Thyroid gland (tissue), 4 donors: ENCODE measurements around the gene PARM1. TPM values are rescaled to one million over a fixed set of nuclear protein-coding genes. Genes with fewer than 3 reads are reported as not detected.
A peak's percentile ranks its signal among the peaks of the same experiment; 100 is the strongest.

Experiments used
- DNase-seq, 2 donors: peaks; one replicate each; pipeline ENCODE4 v3.0.0-alpha.2; 2019
- H3K27ac ChIP-seq, 3 donors: fragments of 200-600 bp; sonication (generic); 1 replicate in 2 of 3; 2 replicates in 1 of 3; pipeline ENCODE4 v1.5.1; 2016 to 2019; ENCODE audit warnings: mild to moderate bottlenecking in 1 of 3, moderate library complexity in 1 of 3
- H3K27me3 ChIP-seq: fragments of 200-600 bp; sonication (generic); one replicate; pipeline ENCODE4 v1.5.1; 2019
- H3K36me3 ChIP-seq, 2 donors: fragments of 200-600 bp; sonication (generic); one replicate each; pipeline ENCODE4 v1.5.1; 2016 to 2019
- H3K4me1 ChIP-seq, 2 donors: fragments of 200-600 bp; sonication (generic); one replicate each; pipeline ENCODE4 v1.5.1; 2017 to 2019
- H3K4me3 ChIP-seq, 3 donors: fragments of 200-600 bp; sonication (generic); replicated peaks in 1 of 3; 1 replicate in 2 of 3; 2 replicates in 1 of 3; pipeline ENCODE4 v1.5.1; 2016; ENCODE audit warnings: mild to moderate bottlenecking in 1 of 3
- H3K9me3 ChIP-seq: fragments of 200-600 bp; sonication (generic); one replicate; pipeline ENCODE4 v1.5.1; 2017
- CTCF ChIP-seq, 6 experiments: fragments of 200-600 bp in 3 of 6; fragments of 450-650 bp in 3 of 6; sonication (generic) in 3 of 6; IDR thresholded peaks; one replicate each; pipeline ENCODE4 v1.5.1; 2016 to 2019; ENCODE audit warnings: antibody characterized with exemption in 6 of 6, mild to moderate bottlenecking in 2 of 6, inconsistent platforms in 1 of 6, moderate library complexity in 1 of 6
- POLR2A ChIP-seq, 2 donors: fragments of 450-650 bp; IDR thresholded peaks; one replicate each; pipeline ENCODE4 v1.6.1; 2017; ENCODE audit warnings: antibody characterized with exemption in 2 of 2, mild to moderate bottlenecking in 2 of 2, moderate library complexity in 1 of 2
- WGBS, 2 donors: methylation state at CpG; one replicate each; pipeline ENCODE4 v1.1.5; 2017; 5-methylcytosine and 5-hydroxymethylcytosine counted together
- intact Hi-C: fragments of 100-400 bp; cut with DNase I; formaldehyde crosslinking; loops from one replicate; pipeline ENCODE4 v1.15.1; 2023
- total RNA-seq, 4 donors: library from RNA; depleted of rRNA; stranded (reverse); fragments of >200 nt; gene quantifications; one replicate each; pipeline ENCODE4 v1.2.3, GENCODE V29; 2016

The PARM1 gene, protein sequence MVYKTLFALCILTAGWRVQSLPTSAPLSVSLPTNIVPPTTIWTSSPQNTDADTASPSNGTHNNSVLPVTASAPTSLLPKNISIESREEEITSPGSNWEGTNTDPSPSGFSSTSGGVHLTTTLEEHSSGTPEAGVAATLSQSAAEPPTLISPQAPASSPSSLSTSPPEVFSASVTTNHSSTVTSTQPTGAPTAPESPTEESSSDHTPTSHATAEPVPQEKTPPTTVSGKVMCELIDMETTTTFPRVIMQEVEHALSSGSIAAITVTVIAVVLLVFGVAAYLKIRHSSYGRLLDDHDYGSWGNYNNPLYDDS
- 100 to 1,000 TPM; 319 to 575 (median 470) TPM for total RNA-seq

DNA sequence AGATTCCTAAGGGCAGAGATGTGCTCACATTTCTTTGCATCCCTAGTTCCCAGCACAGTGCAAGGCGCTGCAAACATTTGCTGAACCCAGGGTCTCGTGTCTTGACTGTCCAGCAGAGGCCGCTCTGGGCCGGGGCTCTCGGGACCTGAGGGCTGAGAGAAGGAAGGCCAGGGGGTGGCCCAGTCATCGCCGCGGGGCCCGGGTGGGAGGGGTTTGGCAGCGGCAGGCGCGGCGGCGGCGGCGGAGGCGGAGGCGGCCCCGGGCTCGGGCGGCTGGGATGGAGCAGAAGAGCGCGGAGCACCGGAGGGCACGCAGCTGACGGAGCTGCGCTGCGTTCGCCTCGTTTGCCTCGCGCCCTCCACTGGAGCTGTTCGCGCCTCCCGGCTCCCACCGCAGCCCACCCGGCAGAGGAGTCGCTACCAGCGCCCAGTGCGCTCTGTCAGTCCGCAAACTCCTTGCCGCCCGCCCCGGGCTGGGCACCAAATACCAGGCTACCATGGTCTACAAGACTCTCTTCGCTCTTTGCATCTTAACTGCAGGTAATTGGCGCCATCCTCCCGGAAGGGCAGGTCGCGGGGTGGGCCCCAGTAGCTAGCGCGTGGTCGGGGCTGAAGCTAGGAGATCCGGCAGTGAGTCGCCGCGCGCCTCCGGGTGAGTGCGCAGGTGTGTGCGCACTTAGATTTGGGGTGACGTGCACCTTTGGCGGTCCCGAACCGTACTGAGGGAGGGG, at the start of gene PARM1:
TSS of gene PARM1 (plus strand) at position 285 of the 730 bp plus-strand sequence. CDS start at position 497, 212 bp downstream.
- intact Hi-C loops: loop anchor here (5.0 to 10.0 kb wide), 2 partner anchors 189 to 362 kb away; no protein-coding TSS in a partner anchor

DNA sequence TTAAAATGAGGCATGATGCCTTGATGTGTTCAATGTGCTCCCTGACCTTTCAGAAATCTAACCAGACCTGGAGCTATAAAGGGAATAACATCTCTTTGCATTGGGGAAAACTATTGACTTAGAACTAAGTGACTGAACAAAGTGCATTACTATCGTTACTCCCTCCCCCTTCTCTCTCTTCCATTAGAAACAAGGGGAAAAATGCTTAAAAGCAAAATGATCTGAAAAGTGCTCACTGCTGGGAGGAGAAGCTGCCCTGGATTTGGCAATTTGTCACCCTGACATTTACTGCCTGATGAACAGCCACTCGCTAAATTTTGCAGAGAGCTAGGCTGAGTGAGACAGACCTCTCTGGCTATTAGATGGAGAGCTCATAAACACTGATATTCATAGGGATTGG, 48.6 kb upstream of the PARM1 start:
- 45 to 53% methylated on average over 2 of the region's 2 CpGs for WGBS, 2 donors
- Histone ChIP-seq H3K27ac (no peak overlapping the region), H3K27me3 (no peaks in the 10 kb centered on the region), H3K4me1 (no peaks in the 10 kb centered on the region), H3K9me3 (no peaks in the 10 kb centered on the region), H3K36me3 (no peaks in the 10 kb centered on the region), H3K4me3 (no peak overlapping the region)
- DNase-seq: no peak
- no peak for TF ChIP-seq CTCF (IDR thresholded peaks at IDR 0.05)
- no peak for TF ChIP-seq POLR2A (IDR thresholded peaks at IDR 0.05)
- intact Hi-C loops: no loop called here

More for the DNA sequence above, at the start of gene PARM1:
- no peaks in the 10 kb centered on the region for H3K9me3 ChIP-seq
- WGBS, 2 donors: 1% methylated on average over 13 to 34 of the region's 64 CpGs
- H3K4me3 ChIP-seq: peak within 1 kb of the TSS; percentile 72 to 96 (median 74)
- peak; percentile 95 to 96 for DNase-seq
- H3K27ac ChIP-seq: peak within 1 kb of the TSS; percentile 87 to 99 (median 98)
- H3K36me3 ChIP-seq: no peaks in the 10 kb centered on the region
- no peaks in the 10 kb centered on the region for H3K27me3 ChIP-seq
- TF ChIP-seq POLR2A (IDR thresholded peaks at IDR 0.05): peak; percentile 86 to 98
- TF ChIP-seq CTCF (IDR thresholded peaks at IDR 0.05): peak; percentile 55 to 93 (median 81)
- peaks cover 7 to 18% of the 10 kb centered on the region in 2 donors for H3K4me1 ChIP-seq

DNA sequence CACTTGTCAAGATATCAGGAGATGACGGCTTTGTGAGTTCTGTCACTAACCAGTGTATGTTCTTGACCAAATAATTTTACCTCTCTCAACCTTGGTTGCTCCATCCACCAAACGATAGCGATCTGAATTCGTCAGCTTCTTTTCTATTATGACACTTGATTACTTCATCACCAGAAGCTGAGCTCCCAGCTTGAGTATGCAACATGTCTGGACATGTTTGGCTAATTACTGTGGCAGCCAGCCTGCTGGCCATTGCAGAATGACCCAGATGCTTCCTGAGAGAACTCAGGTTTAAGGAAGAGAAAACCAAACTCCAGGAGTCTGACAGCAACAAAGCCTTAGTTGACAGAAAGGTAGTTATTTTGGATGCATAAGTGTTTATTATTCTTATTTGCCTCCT, 46.4 kb upstream of the PARM1 start:
- H3K27me3 ChIP-seq: no peaks in the 10 kb centered on the region
- H3K4me1 ChIP-seq: no peaks in the 10 kb centered on the region
- intact Hi-C loops: no loop called here
- no peak overlapping the region for H3K27ac ChIP-seq
- no peaks in the 10 kb centered on the region for H3K36me3 ChIP-seq
- DNase-seq: peak in 1 of 2 donors; percentile 2
- whole genome bisulfite sequencing, 2 donors: 83 to 93% methylated on average over 4 of the region's 4 CpGs
- no peak overlapping the region for H3K4me3 ChIP-seq
- H3K9me3 ChIP-seq: no peaks in the 10 kb centered on the region
- TF ChIP-seq CTCF (IDR thresholded peaks at IDR 0.05) (no peak), POLR2A (IDR thresholded peaks at IDR 0.05) (no peak)

DNA sequence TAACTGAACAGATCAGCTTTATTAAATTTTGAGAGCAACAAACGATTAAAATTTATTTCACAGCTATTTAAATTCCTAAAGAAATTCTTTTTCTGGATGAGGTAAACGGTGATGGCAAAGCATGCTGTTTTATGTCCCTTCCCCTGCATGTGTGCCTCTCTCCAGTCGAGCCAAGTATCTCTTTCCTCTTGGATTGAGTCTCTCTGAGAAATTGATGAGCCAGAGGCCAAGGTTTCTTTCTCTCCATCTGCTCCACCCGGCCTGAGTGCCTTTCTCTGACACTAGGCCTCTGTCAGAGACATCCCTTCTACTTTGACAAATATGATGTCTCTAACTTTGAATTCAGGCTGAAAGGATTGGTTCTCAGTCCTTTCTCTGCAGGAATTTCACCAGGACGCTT, 42.6 kb upstream of the PARM1 start:
- no peak overlapping the region for H3K4me3 ChIP-seq
- no peak overlapping the region for H3K27ac ChIP-seq
- no peaks in the 10 kb centered on the region for H3K36me3 ChIP-seq
- no peaks in the 10 kb centered on the region for H3K27me3 ChIP-seq
- no peaks in the 10 kb centered on the region for H3K4me1 ChIP-seq
- no peaks in the 10 kb centered on the region for H3K9me3 ChIP-seq
- no peak for DNase-seq
- intact Hi-C loops: no loop called here
- no peak for TF ChIP-seq POLR2A (IDR thresholded peaks at IDR 0.05)
- TF ChIP-seq CTCF (IDR thresholded peaks at IDR 0.05): no peak
- WGBS, 2 donors: 72 to 81% methylated on average over 5 of the region's 5 CpGs

DNA sequence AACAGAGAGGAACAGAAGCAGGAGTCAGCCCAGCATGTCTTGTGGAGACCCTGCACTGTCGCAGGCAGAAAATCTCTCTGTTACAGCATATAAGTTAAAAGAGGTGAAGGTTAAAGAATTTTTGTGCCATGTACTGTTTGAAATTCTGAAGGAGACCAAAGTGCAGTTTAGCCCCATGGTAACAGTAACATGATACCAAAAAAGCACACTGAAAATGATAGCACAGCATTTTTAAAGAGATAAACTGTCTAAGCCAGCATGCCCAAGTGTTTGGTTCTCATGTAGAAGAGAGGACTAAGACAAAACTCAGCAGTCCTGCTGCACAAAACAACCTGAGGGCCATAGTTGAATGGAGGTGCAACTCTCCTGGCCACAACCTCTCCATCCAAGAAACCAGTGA, 41.9 kb upstream of the PARM1 start:
- WGBS, 2 donors: 89 to 92% methylated on average over 1 of the region's 1 CpG
- DNase-seq: no peak
- no peaks in the 10 kb centered on the region for H3K27me3 ChIP-seq
- H3K36me3 ChIP-seq: no peaks in the 10 kb centered on the region
- no peak overlapping the region for H3K27ac ChIP-seq
- intact Hi-C loops: no loop called here
- TF ChIP-seq POLR2A (IDR thresholded peaks at IDR 0.05): no peak
- TF ChIP-seq CTCF (IDR thresholded peaks at IDR 0.05): no peak
- H3K4me1 ChIP-seq: no peaks in the 10 kb centered on the region
- no peak overlapping the region for H3K4me3 ChIP-seq
- no peaks in the 10 kb centered on the region for H3K9me3 ChIP-seq
